ENCODE results near the gene GNG10. TPM values are rescaled to one million over a fixed set of nuclear protein-coding genes. Genes with fewer than 3 reads are reported as not detected.

Gene GNG10
- total RNA-seq, 2 donors from 2014 or later = 12.6 to 27.3 TPM

DNA sequence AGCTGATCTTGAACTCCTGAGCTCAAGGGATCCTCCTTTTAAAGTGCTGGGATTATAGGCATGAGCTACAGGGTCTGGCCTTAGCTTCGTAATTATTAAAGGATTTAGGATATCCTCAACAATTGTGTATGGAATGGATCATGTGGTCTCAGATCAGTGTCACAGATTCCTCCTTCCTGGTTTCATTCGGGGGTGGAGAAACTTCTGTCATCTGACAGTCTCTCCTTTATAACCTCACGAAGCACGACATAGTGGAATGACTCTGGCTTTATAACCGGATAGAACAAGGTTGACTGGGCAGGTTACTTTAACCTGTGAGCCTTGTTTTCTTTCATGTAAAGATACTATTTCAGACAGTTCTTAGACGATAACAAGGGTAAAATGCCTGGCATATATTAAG lies 4.4 kb upstream of the GNG10 start:
- Histone ChIP-seq H3K36me3 (no peaks in the 10 kb centered on the region), H3K9me3 (no peaks in the 10 kb centered on the region), H3K9ac (ENCODE audit: low read depth in 2 of 2, low read length in 2 of 2) (no peak overlapping the region), H3K4me1 (no peaks in the 10 kb centered on the region), H3K27ac (peak overlapping the region; percentile 33), H3K4me3 (no peak overlapping the region), H3K27me3 (no peaks in the 10 kb centered on the region)
- intact Hi-C loops (cut with DNase I) = no loop called here
- no peak for DNase-seq
- TF ChIP-seq, protein P1, sequence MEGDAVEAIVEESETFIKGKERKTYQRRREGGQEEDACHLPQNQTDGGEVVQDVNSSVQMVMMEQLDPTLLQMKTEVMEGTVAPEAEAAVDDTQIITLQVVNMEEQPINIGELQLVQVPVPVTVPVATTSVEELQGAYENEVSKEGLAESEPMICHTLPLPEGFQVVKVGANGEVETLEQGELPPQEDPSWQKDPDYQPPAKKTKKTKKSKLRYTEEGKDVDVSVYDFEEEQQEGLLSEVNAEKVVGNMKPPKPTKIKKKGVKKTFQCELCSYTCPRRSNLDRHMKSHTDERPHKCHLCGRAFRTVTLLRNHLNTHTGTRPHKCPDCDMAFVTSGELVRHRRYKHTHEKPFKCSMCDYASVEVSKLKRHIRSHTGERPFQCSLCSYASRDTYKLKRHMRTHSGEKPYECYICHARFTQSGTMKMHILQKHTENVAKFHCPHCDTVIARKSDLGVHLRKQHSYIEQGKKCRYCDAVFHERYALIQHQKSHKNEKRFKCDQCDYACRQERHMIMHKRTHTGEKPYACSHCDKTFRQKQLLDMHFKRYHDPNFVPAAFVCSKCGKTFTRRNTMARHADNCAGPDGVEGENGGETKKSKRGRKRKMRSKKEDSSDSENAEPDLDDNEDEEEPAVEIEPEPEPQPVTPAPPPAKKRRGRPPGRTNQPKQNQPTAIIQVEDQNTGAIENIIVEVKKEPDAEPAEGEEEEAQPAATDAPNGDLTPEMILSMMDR (IDR thresholded peaks at IDR 0.05) = no peak

DNA sequence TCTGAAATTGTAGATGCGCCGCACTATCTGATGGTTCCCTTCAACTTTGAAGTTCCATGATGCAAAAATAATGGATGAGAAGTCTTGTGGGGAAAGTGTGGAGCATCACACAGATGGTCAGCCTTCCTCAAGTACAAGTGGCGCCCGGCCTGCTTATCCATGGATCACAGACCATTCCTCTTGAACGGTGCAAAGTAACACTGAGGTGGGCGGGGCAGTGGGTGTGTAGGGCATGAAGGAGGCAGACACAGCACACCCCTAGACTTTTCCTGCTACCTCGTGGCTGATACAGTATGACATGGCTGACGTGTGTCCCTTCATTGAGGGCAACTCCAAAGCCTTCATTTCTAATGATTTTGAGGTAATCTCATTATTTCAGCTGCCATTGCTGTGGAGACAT lies 2.5 kb upstream of the GNG10 start:
- peak; percentile 38 for DNase-seq
- H3K36me3 ChIP-seq = no peaks in the 10 kb centered on the region

DNA sequence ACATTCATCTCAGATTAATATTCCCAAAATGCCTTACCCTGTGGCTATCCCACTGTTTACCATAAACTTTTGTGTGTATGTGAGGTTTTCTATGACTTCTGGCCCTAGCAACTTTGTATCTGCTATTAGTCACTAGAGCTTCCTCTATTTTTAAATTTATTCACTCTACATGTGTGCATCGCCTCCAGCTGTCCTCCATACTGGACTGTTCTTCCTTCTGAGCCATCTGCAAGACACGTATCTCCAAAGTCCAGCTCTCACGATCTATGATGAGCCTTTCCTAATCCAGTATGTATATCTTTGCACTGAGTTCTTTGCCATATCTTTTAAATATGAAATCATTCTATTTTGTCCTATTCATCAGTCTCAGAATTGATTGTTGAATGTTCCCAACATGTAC lies 1.7 kb upstream of the GNG10 start:
- no peak overlapping the region for H3K4me3 ChIP-seq
- TF ChIP-seq, protein P1 (IDR thresholded peaks at IDR 0.05) = no peak
- DNase-seq = no peak

More for the DNA sequence above, 2.5 kb upstream of the GNG10 start:
- Histone ChIP-seq H3K9me3 (no peaks in the 10 kb centered on the region), H3K9ac (ENCODE audit: low read depth in 2 of 2, low read length in 2 of 2) (no peak overlapping the region), H3K27me3 (no peaks in the 10 kb centered on the region), H3K4me3 (no peak overlapping the region), H3K27ac (no peak overlapping the region), H3K4me1 (no peaks in the 10 kb centered on the region)
- TF ChIP-seq, protein P1 (IDR thresholded peaks at IDR 0.05) = no peak
- intact Hi-C loops (cut with DNase I) = no loop called here

DNA sequence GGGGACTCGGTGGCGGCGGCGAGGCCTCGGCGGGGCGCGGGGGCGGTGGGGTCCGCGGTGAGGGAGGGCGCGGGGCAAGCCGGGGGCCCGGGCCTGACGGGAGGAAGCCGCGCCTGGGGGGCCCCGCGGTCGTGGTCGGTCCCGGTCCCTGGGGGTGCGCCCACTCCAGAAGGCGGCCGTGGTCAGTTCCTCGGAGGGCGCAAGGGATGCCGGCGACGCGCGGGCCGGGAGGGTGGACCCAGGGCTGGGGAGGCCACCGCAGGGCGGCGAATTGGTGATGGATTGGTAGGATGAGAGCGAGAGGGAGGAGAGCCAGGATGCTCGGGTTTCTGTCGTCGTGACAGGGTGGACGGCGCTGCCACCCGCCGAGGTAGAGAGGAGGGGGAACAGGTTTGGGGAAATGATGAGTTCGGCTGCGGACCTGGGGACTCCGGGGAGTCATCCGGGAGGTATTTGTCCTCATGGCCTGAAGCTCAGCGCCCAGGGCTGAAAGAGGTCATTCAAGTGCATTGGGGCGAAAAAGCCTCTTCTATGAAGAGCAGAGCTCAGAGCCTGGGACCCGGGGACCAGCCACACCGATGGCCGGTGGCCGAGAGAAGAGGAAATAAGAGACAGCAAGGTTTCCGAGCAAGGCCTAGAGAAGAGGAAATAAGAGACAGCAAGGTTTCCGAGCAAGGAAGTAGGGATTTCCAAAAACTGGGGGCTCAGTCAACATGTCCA lies 557 bp downstream of the GNG10 start:
- Histone ChIP-seq H3K9me3 (no peaks in the 10 kb centered on the region), H3K36me3 (no peaks in the 10 kb centered on the region), H3K4me3 (peak overlapping the region; percentile 66), H3K4me1 (no peaks in the 10 kb centered on the region), H3K27ac (peak overlapping the region; percentile 45), H3K27me3 (no peaks in the 10 kb centered on the region), H3K9ac (ENCODE audit: low read depth in 2 of 2, low read length in 2 of 2) (peak overlapping the region; percentile 38 to 79)
- intact Hi-C loops (cut with DNase I) = no loop called here
- TF ChIP-seq, protein P1 (IDR thresholded peaks at IDR 0.05) = no peak
- DNase-seq = peak; percentile 40

More for the DNA sequence above, 1.7 kb upstream of the GNG10 start:
- no peak overlapping the region for H3K9ac ChIP-seq (ENCODE audit: low read depth in 2 of 2, low read length in 2 of 2)
- no peaks in the 10 kb centered on the region for H3K9me3 ChIP-seq
- H3K27me3 ChIP-seq = no peaks in the 10 kb centered on the region
- H3K4me1 ChIP-seq = no peaks in the 10 kb centered on the region
- no peaks in the 10 kb centered on the region for H3K36me3 ChIP-seq
- no peak overlapping the region for H3K27ac ChIP-seq
- intact Hi-C loops (cut with DNase I) = no loop called here

DNA sequence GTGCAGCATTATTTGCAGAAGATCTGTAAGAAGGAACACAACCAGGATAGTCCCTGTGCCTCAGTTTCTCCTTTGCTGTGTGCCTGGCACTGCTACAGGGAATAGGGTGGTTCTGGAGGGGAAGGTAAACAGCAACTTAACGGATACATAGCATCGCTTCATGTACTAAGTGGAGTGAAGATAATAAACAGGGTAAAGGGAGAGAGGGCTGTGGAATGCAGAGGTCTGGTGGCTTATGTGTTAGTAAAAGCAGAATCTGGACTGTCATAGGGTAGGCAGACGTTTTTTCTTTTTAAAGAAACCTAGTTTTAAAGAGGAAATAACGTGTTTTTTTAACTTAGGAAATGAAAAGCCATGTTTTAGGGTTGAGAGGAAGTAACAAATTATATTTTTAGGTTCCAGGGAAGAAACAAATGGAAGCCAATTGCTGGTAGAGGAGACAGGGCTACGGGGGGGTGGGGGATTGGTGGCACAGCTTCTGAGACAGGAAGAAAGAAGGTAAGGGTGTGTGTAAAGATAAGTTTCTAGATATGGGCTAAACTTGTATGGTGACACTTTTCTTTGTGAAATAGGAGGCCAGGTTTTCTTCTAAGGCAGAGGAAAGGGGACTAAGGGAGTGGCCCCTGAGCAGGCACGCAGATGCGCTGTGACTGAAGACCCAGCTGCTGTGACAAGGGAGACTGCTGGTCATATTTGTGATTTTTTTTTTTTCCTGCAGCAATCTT lies 1.3 kb downstream of the GNG10 start:
- H3K9me3 ChIP-seq = no peaks in the 10 kb centered on the region
- no peak for DNase-seq
- peak overlapping the region; percentile 66 for H3K4me3 ChIP-seq
- H3K36me3 ChIP-seq = no peaks in the 10 kb centered on the region
- H3K27me3 ChIP-seq = no peaks in the 10 kb centered on the region
- intact Hi-C loops (cut with DNase I) = no loop called here
- TF ChIP-seq, protein P1 (IDR thresholded peaks at IDR 0.05) = no peak
- H3K4me1 ChIP-seq = no peaks in the 10 kb centered on the region
- peak overlapping the region; percentile 38 to 79 for H3K9ac ChIP-seq (ENCODE audit: low read depth in 2 of 2, low read length in 2 of 2)
- peak overlapping the region; percentile 45 for H3K27ac ChIP-seq

All from colonic mucosa (tissue), 4 donors.